Amniotic stem cell (primary cell): Measurements from ENCODE around the gene STK38L.

ENCODE experiments used
- DNase-seq: peaks from one replicate; lab custom pipeline; 2025; lab: John Stamatoyannopoulos, UW

The STK38L gene

GRCh38 chr12:27351476-27351875 is 107.4 kb downstream of the STK38L start:
- no peak for DNase-seq

- DNase-seq: no peak
Observed at GRCh38 chr12:27355486-27355885, 111.4 kb downstream of the STK38L start.

- no peak for DNase-seq
Observed at GRCh38 chr12:27355979-27356378, 111.9 kb downstream of the STK38L start.

- no peak for DNase-seq
Observed at GRCh38 chr12:27359578-27360340, 115.7 kb downstream of the STK38L start.

- no peak for DNase-seq
Observed at GRCh38 chr12:27361372-27361771, 117.3 kb downstream of the STK38L start.

GRCh38 chr12:27366621-27367020 is 122.5 kb downstream of the STK38L start:
- DNase-seq: no peak

- DNase-seq: no peak
Observed at GRCh38 chr12:27367078-27367477, 123.0 kb downstream of the STK38L start.
